ENCODE data around the gene IZUMO4.
"Not testable (repeated sequence)": the region's sequence is repeated elsewhere in the genome, so short reads cannot be mapped to it uniquely, and the experiment has no call there.

Gene IZUMO4

DNA sequence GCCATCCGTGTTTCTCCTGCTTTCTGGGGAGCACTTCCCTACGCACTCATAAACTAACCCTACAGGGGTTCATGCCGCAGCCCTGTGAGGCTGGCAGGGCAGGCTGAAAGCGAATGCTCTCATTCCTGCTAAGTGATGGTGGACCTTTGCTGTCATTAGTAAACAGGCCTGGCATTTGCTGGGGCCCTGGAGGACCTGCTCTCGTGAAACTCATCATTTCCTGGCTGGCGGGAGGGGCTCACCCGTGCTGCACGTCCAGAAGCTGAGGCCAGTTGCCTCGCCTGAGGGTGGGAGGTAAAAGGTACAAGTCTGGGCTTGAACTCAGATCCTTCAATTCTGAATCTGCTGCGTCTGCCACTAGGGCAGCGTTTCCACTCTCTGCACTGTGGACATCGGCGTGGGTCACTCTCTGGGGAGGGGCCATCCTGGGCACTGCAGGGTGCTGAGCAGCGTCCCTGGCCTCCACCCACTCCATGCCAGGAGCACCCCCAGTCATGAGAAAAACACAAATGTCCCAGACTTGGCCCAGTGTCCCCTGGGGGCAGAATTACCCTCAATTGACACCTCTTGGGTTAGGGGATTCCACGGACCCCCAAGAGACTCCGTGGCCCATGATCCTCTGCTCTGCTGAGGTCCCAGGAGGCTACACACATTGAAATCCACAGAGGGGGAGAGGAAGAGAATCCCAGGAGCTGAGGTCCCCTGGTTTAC is 7.6 kb upstream of the IZUMO4 start:
- no peak for DNase-seq (ENCODE audit: low spot score)
- TF ChIP-seq, protein P1, sequence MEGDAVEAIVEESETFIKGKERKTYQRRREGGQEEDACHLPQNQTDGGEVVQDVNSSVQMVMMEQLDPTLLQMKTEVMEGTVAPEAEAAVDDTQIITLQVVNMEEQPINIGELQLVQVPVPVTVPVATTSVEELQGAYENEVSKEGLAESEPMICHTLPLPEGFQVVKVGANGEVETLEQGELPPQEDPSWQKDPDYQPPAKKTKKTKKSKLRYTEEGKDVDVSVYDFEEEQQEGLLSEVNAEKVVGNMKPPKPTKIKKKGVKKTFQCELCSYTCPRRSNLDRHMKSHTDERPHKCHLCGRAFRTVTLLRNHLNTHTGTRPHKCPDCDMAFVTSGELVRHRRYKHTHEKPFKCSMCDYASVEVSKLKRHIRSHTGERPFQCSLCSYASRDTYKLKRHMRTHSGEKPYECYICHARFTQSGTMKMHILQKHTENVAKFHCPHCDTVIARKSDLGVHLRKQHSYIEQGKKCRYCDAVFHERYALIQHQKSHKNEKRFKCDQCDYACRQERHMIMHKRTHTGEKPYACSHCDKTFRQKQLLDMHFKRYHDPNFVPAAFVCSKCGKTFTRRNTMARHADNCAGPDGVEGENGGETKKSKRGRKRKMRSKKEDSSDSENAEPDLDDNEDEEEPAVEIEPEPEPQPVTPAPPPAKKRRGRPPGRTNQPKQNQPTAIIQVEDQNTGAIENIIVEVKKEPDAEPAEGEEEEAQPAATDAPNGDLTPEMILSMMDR (IDR thresholded peaks at IDR 0.05; ENCODE audit: extremely low read depth, missing control alignments): no peak

- no peak for DNase-seq (ENCODE audit: low spot score)
- TF ChIP-seq, protein P1 (IDR thresholded peaks at IDR 0.05; ENCODE audit: extremely low read depth, missing control alignments): no peak
Measured at GRCh38 chr19:2089727-2090053, 7.0 kb upstream of the IZUMO4 start.

DNA sequence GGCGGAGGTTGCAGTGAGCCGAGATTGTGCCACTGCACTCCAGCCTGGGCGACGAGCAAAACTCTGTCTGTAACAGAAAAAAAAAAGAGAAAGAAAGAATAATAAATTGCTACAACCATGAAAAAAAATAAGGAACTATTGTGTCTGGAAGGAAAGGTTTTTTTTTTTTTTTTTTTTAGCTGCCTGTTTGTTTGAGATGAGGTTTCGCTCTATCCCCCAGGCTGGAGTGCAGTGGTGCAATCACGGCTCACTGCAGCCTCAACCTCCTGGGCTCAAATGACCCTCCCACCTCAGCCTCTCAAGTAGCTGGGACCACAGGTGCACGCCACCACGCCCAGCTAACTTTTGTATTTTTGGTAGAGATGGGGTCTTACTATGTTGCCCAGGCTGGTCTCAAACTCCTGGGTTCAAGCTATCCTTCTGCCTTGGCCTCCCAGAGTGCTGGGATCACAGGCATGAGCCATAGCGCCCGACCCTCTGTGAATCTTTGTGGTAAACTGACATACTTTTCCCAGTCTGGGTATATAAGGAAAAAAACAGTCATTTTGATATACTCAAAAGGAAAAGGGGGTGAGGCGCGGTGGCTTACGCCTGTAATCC is 4.7 kb upstream of the IZUMO4 start:
- not testable (repeated sequence) for DNase-seq (ENCODE audit: low spot score)

DNA sequence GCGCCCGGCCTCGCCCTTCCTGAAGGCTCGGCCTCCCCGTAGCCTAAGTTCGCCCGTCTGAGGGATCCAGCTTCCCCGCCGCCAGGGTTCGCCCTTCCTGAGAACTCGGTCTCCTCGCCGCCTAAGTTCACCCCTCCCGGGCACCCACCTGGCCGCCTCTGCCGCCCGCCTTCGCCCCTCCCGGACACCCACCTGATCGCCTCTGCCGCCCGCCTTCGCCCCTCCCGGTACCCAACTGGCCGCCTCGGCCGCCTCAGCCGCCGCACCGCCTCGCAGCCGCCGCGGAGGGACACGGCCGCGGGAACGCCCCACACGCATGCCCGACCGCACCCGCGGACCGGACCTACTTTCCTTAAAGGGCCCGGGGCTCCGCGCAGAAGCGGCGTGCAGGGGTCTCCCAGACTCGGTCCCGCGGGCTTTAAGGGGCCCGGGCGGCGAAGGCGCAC is 658 bp upstream of the IZUMO4 start, which contains the start of gene MOB3A:
MOB3A (minus strand) TSS at position 293 of the 446 bp plus-strand sequence. CDS start 17,766 bp downstream, outside the sequence.
- no peak for DNase-seq (ENCODE audit: low spot score)
- TF ChIP-seq, protein P1 (IDR thresholded peaks at IDR 0.05; ENCODE audit: extremely low read depth, missing control alignments): peak; percentile 6

DNA sequence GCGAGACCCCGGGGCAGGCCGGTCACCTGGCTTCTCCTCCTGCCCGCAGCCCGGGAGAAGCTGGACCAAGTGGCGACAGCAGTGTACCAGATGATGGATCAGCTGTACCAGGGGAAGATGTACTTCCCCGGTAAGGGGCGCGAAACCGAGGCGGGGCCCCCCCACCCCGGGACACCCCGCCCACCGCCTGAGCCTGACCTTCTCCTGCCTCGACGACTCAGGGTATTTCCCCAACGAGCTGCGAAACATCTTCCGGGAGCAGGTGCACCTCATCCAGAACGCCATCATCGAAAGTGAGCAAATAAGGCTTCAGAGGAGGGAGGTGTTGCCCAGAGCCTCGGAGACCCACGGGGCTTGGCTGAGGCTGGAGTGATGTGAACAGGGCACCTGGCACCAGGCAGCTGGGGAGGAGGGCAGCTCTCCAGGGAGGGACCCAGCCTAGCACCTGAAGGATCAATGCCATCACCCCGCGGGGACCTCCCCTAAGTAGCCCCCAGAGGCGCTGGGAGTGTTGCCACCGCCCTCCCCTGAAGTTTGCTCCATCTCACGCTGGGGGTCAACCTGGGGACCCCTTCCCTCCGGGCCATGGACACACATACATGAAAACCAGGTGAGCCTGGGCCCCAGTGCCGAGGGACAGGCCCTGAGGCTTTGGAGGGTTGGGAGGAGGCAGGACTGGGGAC is 629 bp downstream of the IZUMO4 start:
- TF ChIP-seq, protein P1 (IDR thresholded peaks at IDR 0.05; ENCODE audit: extremely low read depth, missing control alignments): no peak
- peak; percentile 78 for DNase-seq (ENCODE audit: low spot score)

GRCh38 chr19:2097886-2098327 is 1.2 kb downstream of the IZUMO4 start:
- DNase-seq (ENCODE audit: low spot score): no peak
- TF ChIP-seq, protein P1 (IDR thresholded peaks at IDR 0.05; ENCODE audit: extremely low read depth, missing control alignments): no peak

DNA sequence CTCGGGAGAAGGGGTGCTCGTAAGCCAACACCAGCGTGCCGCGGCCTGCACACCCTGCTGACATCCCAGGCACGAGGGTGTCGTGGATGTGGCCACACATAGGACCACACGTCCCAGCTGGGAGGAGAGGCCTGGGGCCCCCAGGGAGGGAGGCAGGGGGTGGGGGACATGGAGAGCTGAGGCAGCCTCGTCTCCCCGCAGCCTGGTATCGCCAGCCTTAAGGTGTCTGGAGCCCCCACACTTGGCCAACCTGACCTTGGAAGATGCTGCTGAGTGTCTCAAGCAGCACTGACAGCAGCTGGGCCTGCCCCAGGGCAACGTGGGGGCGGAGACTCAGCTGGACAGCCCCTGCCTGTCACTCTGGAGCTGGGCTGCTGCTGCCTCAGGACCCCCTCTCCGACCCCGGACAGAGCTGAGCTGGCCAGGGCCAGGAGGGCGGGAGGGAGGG is 2.4 kb downstream of the IZUMO4 start:
- no peak for DNase-seq (ENCODE audit: low spot score)
- TF ChIP-seq, protein P1 (IDR thresholded peaks at IDR 0.05; ENCODE audit: extremely low read depth, missing control alignments): no peak

Measured in GM20000 (cell line).